Effector memory CD4-positive, alpha-beta T cell (primary cell): Measurements from ENCODE around the gene XIAP.
"Not testable (repeated sequence)": the region's sequence is repeated elsewhere in the genome, so short reads cannot be mapped to it uniquely, and the experiment has no call there.

Experiments
- DNase-seq, 3 donors: peaks; one replicate each; pipeline ENCODE4 v3.0.0-alpha.2; 2020
- H3K27ac ChIP-seq: 2 replicates; pipeline ENCODE4 v1.7.0; 2013; ENCODE audit warnings: mild to moderate bottlenecking, low read length, moderate library complexity; ENCODE audit not compliant: insufficient read depth, poor library complexity, severe bottlenecking
- H3K27me3 ChIP-seq: replicated peaks from 2 replicates; pipeline ENCODE4 v1.7.0; 2013; ENCODE audit warnings: mild to moderate bottlenecking, low read length; ENCODE audit not compliant: insufficient read depth, control insufficient read depth, poor library complexity, severe bottlenecking
- H3K36me3 ChIP-seq: 2 replicates; pipeline ENCODE4 v1.7.0; 2013; ENCODE audit warnings: mild to moderate bottlenecking, low read length, moderate library complexity; ENCODE audit not compliant: control insufficient read depth, insufficient read depth
- H3K4me1 ChIP-seq: 2 replicates; pipeline ENCODE4 v1.7.0; 2013; ENCODE audit warnings: low read length, mild to moderate bottlenecking; ENCODE audit not compliant: control insufficient read depth, insufficient read depth, poor library complexity, severe bottlenecking
- H3K4me3 ChIP-seq: 2 replicates; pipeline ENCODE4 v1.7.0; 2013; ENCODE audit warnings: low read length, low read depth, mild to moderate bottlenecking; ENCODE audit not compliant: insufficient read depth, poor library complexity, severe bottlenecking
- H3K9me3 ChIP-seq: 2 replicates; pipeline ENCODE4 v1.7.0; 2013; ENCODE audit warnings: mild to moderate bottlenecking, low read length, moderate library complexity; ENCODE audit not compliant: control insufficient read depth

XIAP gene

GRCh38 chrX:123903261-123903660 is 43.4 kb downstream of the XIAP start:
- not testable (repeated sequence) for H3K9me3 ChIP-seq, H3K27me3 ChIP-seq, H3K4me1 ChIP-seq, H3K36me3 ChIP-seq, H3K27ac ChIP-seq, DNase-seq, H3K4me3 ChIP-seq

GRCh38 chrX:123905332-123905731 is 45.5 kb downstream of the XIAP start:
- Histone ChIP-seq H3K36me3 (no peaks in the 10 kb centered on the region), H3K4me1 (no peaks in the 10 kb centered on the region), H3K9me3 (no peaks in the 10 kb centered on the region), H3K27me3 (no peaks in the 10 kb centered on the region), H3K27ac (no peak overlapping the region), H3K4me3 (no peak overlapping the region)
- no peak for DNase-seq

- no peak overlapping the region for H3K27ac ChIP-seq
- H3K9me3 ChIP-seq, result no peaks in the 10 kb centered on the region
- DNase-seq, result no peak
- H3K27me3 ChIP-seq, result no peaks in the 10 kb centered on the region
- no peak overlapping the region for H3K4me3 ChIP-seq
- no peaks in the 10 kb centered on the region for H3K36me3 ChIP-seq
- H3K4me1 ChIP-seq, result no peaks in the 10 kb centered on the region
Observed at GRCh38 chrX:123906557-123907316, 46.9 kb downstream of the XIAP start.

- Histone ChIP-seq H3K36me3 (no peaks in the 10 kb centered on the region), H3K4me3 (no peak overlapping the region), H3K27me3 (no peaks in the 10 kb centered on the region), H3K4me1 (no peaks in the 10 kb centered on the region), H3K27ac (no peak overlapping the region), H3K9me3 (no peaks in the 10 kb centered on the region)
- no peak for DNase-seq
Observed at GRCh38 chrX:123909523-123909922, 49.7 kb downstream of the XIAP start.

- Histone ChIP-seq H3K9me3 (no peaks in the 10 kb centered on the region), H3K4me1 (no peaks in the 10 kb centered on the region), H3K4me3 (no peak overlapping the region), H3K36me3 (no peaks in the 10 kb centered on the region), H3K27ac (no peak overlapping the region), H3K27me3 (no peaks in the 10 kb centered on the region)
- DNase-seq, result no peak
Observed at GRCh38 chrX:123917069-123917468, 57.2 kb downstream of the XIAP start.

- H3K27me3 ChIP-seq, result no peaks in the 10 kb centered on the region
- no peak overlapping the region for H3K27ac ChIP-seq
- no peaks in the 10 kb centered on the region for H3K9me3 ChIP-seq
- no peak for DNase-seq
- H3K4me1 ChIP-seq, result no peaks in the 10 kb centered on the region
- no peaks in the 10 kb centered on the region for H3K36me3 ChIP-seq
- H3K4me3 ChIP-seq, result no peak overlapping the region
Observed at GRCh38 chrX:123918106-123918721, 58.4 kb downstream of the XIAP start.

GRCh38 chrX:123920105-123920785 is 60.4 kb downstream of the XIAP start:
- Histone ChIP-seq H3K4me1 (no peaks in the 10 kb centered on the region), H3K27ac (no peak overlapping the region), H3K36me3 (no peaks in the 10 kb centered on the region), H3K4me3 (no peak overlapping the region), H3K27me3 (no peaks in the 10 kb centered on the region), H3K9me3 (no peaks in the 10 kb centered on the region)
- DNase-seq, result no peak

- Histone ChIP-seq H3K27ac (no peak overlapping the region), H3K4me1 (no peaks in the 10 kb centered on the region), H3K36me3 (no peaks in the 10 kb centered on the region), H3K27me3 (no peaks in the 10 kb centered on the region), H3K4me3 (no peak overlapping the region), H3K9me3 (no peaks in the 10 kb centered on the region)
- no peak for DNase-seq
Observed at GRCh38 chrX:123923211-123923610, 63.4 kb downstream of the XIAP start.

GRCh38 chrX:123924186-123924585 is 64.3 kb downstream of the XIAP start:
- no peak for DNase-seq
- Histone ChIP-seq H3K36me3 (no peaks in the 10 kb centered on the region), H3K27ac (no peak overlapping the region), H3K4me1 (no peaks in the 10 kb centered on the region), H3K4me3 (no peak overlapping the region), H3K27me3 (no peaks in the 10 kb centered on the region), H3K9me3 (no peaks in the 10 kb centered on the region)

- Histone ChIP-seq H3K27me3 (no peaks in the 10 kb centered on the region), H3K36me3 (no peaks in the 10 kb centered on the region)
- no peak for DNase-seq
Observed at GRCh38 chrX:123927845-123928244, 68.0 kb downstream of the XIAP start.

More at GRCh38 chrX:123927845-123928244, 68.0 kb downstream of the XIAP start:
- no peaks in the 10 kb centered on the region for H3K4me1 ChIP-seq
- H3K4me3 ChIP-seq, result no peak overlapping the region
- no peak overlapping the region for H3K27ac ChIP-seq
- no peaks in the 10 kb centered on the region for H3K9me3 ChIP-seq
